Measurements from ENCODE around the gene ATG7. TPM values are rescaled to one million over a fixed set of nuclear protein-coding genes. Genes with fewer than 3 reads are reported as not detected.
A peak's percentile ranks its signal among the peaks of the same experiment; 100 is the strongest.
"Not testable (repeated sequence)": the region's sequence is repeated elsewhere in the genome, so short reads cannot be mapped to it uniquely, and the experiment has no call there.

ATG7 gene
- total and polyA plus RNA-seq, 11 donors = 4.4 to 45.1 (median 14.4) TPM

DNA sequence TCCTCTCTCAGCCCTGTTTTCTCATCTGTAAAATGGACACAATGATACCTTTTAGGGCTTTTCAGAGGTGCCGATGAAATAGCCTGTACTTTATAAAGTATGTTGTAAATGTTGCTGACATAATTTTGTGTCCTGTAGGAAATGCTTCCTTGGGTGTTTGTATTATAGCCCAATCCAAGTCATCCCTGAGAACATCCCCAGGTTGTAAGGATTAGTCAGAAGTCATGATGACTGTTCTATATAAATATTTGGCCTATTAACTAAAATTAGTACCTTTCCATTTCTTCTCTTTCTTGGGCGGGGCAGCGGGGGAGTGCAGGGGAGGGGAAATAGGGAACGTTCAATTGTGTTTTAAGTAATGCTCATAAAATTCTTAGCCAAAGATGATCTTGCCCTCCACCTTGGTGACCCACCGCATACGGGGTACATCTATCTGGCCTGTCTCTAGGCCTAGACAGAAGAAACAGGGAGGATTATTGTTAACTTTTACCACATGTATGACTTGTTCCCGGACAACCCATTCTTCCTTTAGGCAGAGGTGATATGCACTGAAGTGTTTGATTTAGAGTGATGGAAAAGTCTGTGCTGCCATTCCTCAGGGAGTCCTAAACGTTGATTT, 250.9 kb downstream of the ATG7 start:
- TF ChIP-seq, protein P1, sequence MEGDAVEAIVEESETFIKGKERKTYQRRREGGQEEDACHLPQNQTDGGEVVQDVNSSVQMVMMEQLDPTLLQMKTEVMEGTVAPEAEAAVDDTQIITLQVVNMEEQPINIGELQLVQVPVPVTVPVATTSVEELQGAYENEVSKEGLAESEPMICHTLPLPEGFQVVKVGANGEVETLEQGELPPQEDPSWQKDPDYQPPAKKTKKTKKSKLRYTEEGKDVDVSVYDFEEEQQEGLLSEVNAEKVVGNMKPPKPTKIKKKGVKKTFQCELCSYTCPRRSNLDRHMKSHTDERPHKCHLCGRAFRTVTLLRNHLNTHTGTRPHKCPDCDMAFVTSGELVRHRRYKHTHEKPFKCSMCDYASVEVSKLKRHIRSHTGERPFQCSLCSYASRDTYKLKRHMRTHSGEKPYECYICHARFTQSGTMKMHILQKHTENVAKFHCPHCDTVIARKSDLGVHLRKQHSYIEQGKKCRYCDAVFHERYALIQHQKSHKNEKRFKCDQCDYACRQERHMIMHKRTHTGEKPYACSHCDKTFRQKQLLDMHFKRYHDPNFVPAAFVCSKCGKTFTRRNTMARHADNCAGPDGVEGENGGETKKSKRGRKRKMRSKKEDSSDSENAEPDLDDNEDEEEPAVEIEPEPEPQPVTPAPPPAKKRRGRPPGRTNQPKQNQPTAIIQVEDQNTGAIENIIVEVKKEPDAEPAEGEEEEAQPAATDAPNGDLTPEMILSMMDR (IDR thresholded peaks at IDR 0.05) = no peak
- no peak for TF ChIP-seq POLR2A (IDR thresholded peaks at IDR 0.05)
- Histone ChIP-seq H3K4me1 (peaks cover 0 to 14% (median 3%) of the 10 kb centered on the region in 12 donors), H3K36me3 (no peaks in the 10 kb centered on the region), H3K27me3 (no peaks in the 10 kb centered on the region), H3K27ac (peak overlapping the region in 4 of 12 donors; percentile 6 to 40 (median 23)), H3K9me3 (no peaks in the 10 kb centered on the region), H3K4me3 (no peak overlapping the region)
- intact Hi-C loops (cut with DNase I) = no loop called here
- peak in 1 of 4 donors; percentile 21 for ATAC-seq
- DNase-seq = peak in 1 of 5 donors; percentile 2
- whole genome bisulfite sequencing, 4 donors = 79 to 84% (median 81%) methylated on average over 8 of the region's 8 CpGs

GRCh38 chr3:11523572-11524101, 251.4 kb downstream of the ATG7 start:
- Histone ChIP-seq H3K36me3 (no peaks in the 10 kb centered on the region), H3K4me3 (no peak overlapping the region), H3K4me1 (peaks cover 0 to 13% (median 3%) of the 10 kb centered on the region in 12 donors), H3K27me3 (no peaks in the 10 kb centered on the region), H3K9me3 (no peaks in the 10 kb centered on the region), H3K27ac (peak overlapping the region in 5 of 12 donors; percentile 6 to 40 (median 25))
- ATAC-seq (peak in 1 of 4 donors; percentile 62), DNase-seq (peak in 1 of 5 donors; percentile 12)
- WGBS, 4 donors = 68 to 72% (median 71%) methylated on average over 7 of the region's 7 CpGs
- no peak for TF ChIP-seq POLR2A (IDR thresholded peaks at IDR 0.05)
- TF ChIP-seq, protein P1 (IDR thresholded peaks at IDR 0.05) = no peak
- intact Hi-C loops (cut with DNase I) = no loop called here

DNA sequence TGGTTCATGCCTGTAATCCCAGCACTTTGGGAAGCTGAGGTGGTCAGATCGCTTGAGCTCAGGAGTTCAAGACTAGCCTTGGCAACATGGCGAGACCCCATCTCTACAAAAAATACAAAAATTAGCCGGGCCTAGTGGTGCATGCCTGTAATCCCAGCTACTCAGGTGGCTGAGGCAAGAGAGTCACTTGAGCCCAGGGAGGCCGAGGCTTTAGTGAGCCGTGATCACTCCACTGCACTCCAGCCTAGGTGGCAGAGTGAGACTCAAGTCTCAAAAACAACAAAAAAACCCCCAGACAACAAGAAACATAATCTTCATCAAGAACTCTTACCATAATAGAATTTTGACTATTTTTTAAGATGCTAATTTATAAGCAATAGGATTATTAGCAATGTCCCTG, 253.9 kb downstream of the ATG7 start:
- H3K4me3 ChIP-seq; H3K27ac ChIP-seq; H3K9me3 ChIP-seq; intact Hi-C loops (cut with DNase I); ATAC-seq; H3K27me3 ChIP-seq; H3K36me3 ChIP-seq: not testable (repeated sequence)
- WGBS, 4 donors = 95 to 98% (median 97%) methylated on average over 5 of the region's 5 CpGs
- peak in 1 of 5 donors; percentile 11 for DNase-seq
- H3K4me1 ChIP-seq = peaks cover 0 to 26% (median 7%) of the 10 kb centered on the region in 12 donors

- 69 to 79% (median 77%) methylated on average over 4 of the region's 4 CpGs for WGBS, 4 donors
- no peak for DNase-seq
- no peak overlapping the region for H3K4me3 ChIP-seq
- TF ChIP-seq POLR2A (IDR thresholded peaks at IDR 0.05) = no peak
- TF ChIP-seq, protein P1 (IDR thresholded peaks at IDR 0.05) = no peak
- no peaks in the 10 kb centered on the region for H3K27me3 ChIP-seq
- no peaks in the 10 kb centered on the region for H3K36me3 ChIP-seq
- peaks cover 0 to 29% (median 11%) of the 10 kb centered on the region in 12 donors for H3K4me1 ChIP-seq
- no peak overlapping the region for H3K27ac ChIP-seq
- no peak for ATAC-seq
- H3K9me3 ChIP-seq = no peaks in the 10 kb centered on the region
- intact Hi-C loops (cut with DNase I) = no loop called here
Observed at GRCh38 chr3:11529281-11529680, 257.1 kb downstream of the ATG7 start.

All from heart left ventricle (tissue), 16 donors.